GM12864 (cell line): ENCODE measurements around the gene NLRC5.

Source experiments
- DNase-seq: peaks from one replicate; pipeline ENCODE4 v3.0.0-alpha.2; 2011; ENCODE audit warnings: low read depth
- H3K4me3 ChIP-seq: 2 replicates; pipeline ENCODE4 v1.5.1; 2011; ENCODE audit warnings: mild to moderate bottlenecking, low read depth, low read length, control low read depth
- TF ChIP-seq, protein P1 (sequence below): IDR thresholded peaks from 2 replicates; pipeline ENCODE4 v1.5.1; 2011; ENCODE audit warnings: low read depth, mild to moderate bottlenecking, moderate library complexity, low read length, control low read depth, inconsistent platforms; ENCODE audit errors: missing control alignments

NLRC5 gene

DNA sequence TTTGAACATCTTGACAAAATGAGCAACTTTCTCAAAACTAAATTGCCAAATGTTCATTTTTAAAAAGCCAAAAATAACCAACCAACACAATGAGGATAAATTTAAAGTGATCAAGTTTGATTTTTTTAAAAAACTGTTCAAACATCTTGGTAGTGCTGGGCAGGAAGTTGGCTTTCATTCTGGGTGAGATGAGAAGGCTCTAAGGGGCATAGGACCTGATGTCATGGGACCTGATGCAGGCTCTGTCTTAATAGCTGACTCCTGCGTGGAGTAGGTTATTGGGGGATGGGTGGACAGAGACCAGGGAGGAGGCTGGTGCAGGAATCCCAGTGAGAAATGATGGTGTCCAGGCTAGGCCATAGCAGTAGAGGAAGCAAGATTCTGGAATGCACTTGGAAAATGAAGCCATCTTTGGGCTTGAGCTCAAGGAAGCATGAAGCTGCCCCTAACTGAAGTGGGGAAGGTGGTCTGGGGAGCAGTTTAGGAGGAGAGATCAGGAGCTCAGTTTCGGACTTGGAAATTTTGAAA, 20.4 kb downstream of the NLRC5 start:
- no peak for DNase-seq
- no peak overlapping the region for H3K4me3 ChIP-seq
- TF ChIP-seq, protein P1, sequence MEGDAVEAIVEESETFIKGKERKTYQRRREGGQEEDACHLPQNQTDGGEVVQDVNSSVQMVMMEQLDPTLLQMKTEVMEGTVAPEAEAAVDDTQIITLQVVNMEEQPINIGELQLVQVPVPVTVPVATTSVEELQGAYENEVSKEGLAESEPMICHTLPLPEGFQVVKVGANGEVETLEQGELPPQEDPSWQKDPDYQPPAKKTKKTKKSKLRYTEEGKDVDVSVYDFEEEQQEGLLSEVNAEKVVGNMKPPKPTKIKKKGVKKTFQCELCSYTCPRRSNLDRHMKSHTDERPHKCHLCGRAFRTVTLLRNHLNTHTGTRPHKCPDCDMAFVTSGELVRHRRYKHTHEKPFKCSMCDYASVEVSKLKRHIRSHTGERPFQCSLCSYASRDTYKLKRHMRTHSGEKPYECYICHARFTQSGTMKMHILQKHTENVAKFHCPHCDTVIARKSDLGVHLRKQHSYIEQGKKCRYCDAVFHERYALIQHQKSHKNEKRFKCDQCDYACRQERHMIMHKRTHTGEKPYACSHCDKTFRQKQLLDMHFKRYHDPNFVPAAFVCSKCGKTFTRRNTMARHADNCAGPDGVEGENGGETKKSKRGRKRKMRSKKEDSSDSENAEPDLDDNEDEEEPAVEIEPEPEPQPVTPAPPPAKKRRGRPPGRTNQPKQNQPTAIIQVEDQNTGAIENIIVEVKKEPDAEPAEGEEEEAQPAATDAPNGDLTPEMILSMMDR: no peak

DNA sequence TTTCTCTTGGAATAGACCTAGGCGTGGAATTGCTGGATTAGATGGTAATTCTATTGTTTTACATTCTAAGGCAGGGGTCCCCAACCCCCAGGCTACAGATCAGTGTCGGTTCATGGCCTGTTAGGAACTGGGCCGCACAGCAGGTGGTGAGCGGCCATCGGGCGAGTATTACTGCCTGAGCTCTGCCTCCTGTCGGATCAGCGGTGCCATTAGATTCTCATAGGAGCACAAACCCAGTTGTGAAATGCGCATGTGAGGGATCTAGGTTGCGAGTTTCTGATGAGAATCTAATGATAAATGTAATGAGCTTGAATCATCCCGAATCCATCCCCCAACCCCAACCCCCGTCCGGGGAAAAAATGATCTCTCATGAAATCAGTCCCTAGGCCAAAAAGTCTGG, 23.0 kb downstream of the NLRC5 start:
- no peak overlapping the region for H3K4me3 ChIP-seq
- TF ChIP-seq, protein P1: no peak
- DNase-seq: no peak

DNA sequence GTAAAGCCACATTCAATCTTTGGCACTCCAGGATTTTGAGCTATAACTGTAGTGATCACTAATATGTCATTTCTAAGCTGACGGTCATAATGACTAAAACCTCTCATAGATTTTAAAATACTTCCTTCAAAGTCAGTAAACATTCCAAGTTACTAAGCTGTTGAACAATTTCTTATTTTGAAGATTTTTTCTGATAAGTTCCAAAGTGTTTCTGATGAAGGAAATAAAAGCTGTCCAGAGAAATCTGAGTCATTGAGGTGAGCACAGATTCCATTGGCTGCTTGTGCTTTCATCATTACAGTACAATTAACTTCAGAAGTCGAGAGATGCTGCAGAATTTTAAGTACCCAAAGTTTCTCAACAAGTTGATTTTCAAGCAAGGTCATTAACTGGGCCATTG, 23.9 kb downstream of the NLRC5 start:
- no peak for DNase-seq
- no peak overlapping the region for H3K4me3 ChIP-seq
- TF ChIP-seq, protein P1: no peak

DNA sequence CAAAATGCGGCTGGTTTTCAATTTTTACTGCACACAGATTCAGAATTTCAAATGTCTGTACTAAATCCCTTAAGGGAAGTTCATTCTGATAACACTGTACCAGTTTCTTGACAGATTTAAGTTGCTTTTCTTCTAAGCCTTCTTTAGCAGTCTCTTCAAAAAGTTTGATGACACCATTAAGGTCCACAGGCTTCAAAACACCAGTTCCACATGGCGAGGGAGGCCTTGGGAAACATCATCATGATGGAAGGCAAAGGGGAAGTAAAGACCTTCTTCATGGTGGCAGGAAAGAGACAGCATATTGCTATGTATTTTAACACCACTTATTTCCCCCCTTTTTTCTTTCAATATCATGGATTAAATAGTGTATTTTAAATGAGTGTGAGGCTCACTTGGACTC, 24.5 kb downstream of the NLRC5 start:
- DNase-seq: no peak
- TF ChIP-seq, protein P1: no peak
- H3K4me3 ChIP-seq: peak overlapping the region; percentile 11; the same call in 1 of the 2 replicates

DNA sequence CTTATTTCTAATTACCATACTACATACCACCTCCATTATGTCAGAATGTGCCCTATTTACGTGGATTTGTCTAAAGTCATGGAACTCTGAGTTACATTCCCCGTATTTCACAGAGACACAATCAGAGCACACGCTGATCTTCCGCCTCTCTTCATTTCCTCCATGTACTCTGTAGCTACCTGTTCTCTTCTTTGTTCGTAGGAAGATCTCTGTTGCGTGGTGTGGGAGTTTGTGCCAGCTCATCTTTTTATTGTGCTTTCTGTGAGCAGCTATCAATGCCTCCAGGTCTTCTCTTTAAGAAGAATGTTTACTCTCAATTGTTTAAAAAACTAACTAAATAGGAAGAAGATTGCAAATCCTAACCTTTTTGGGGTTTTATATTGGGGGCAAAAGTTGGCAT, 26.9 kb downstream of the NLRC5 start:
- H3K4me3 ChIP-seq: no peak overlapping the region
- TF ChIP-seq, protein P1: no peak
- no peak for DNase-seq

DNA sequence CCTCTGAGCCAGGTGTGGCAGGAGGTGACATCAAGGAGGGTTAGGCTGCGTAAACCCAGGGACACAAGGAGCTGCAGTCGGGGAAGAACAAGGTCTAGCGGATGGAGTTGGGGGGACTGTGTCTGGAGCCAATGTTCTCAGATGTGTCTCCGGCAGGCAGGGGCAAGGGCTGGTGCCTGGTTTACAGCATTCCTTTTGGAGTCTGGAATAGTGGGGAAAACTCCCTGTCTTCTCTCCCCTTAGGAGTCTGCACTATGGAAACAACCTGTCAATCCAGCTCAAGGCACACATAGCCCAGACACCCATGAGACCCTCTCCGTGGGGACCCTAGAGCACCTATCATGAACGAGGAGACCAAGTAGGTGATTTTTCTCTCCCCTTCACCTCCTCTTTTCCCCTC, 27.5 kb downstream of the NLRC5 start:
- no peak for DNase-seq
- H3K4me3 ChIP-seq: no peak overlapping the region
- TF ChIP-seq, protein P1: no peak

DNA sequence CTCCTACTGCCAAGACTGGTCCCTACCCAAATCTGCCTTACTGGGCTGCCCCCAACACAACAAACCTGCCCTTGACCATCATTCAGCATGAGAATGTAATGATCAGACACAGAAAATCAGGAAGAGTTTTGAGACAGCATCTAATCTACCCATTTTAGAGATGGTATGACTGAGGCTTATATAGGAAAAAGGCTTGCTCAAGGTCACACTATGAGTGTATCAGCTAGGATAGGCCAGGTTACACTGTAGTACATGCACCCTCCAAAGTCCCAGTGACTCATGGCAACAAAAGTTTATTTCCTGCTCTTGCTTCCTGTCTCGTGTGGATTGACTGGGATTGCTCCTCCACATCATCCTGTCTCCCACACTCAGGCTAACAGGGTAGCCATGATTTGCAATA, 27.9 kb downstream of the NLRC5 start:
- no peak for DNase-seq
- H3K4me3 ChIP-seq: no peak overlapping the region
- TF ChIP-seq, protein P1: no peak
